ENCODE results near the gene H2BK1.

Gene H2BK1

GRCh38 chr7:151198945-151199848 is 11.1 kb downstream of the H2BK1 start:
- DNase-seq: no peak

- DNase-seq: no peak
Observed at GRCh38 chr7:151197932-151198331, 12.4 kb downstream of the H2BK1 start.

GRCh38 chr7:151195616-151196450 is 14.5 kb downstream of the H2BK1 start:
- no peak for DNase-seq

- no peak for DNase-seq
Observed at GRCh38 chr7:151194188-151194587, 16.1 kb downstream of the H2BK1 start.

GRCh38 chr7:151193203-151193978 is 16.9 kb downstream of the H2BK1 start:
- DNase-seq: no peak

- DNase-seq: no peak
Observed at GRCh38 chr7:151192002-151192539, 18.2 kb downstream of the H2BK1 start.

GRCh38 chr7:151191544-151191943 is 18.7 kb downstream of the H2BK1 start:
- DNase-seq: no peak

GRCh38 chr7:151189038-151189437 is 21.2 kb downstream of the H2BK1 start:
- no peak for DNase-seq

GRCh38 chr7:151188252-151188542 is 22.1 kb downstream of the H2BK1 start:
- DNase-seq: no peak

GRCh38 chr7:151187409-151188251 is 22.7 kb downstream of the H2BK1 start:
- DNase-seq: no peak

- DNase-seq: no peak
Observed at GRCh38 chr7:151186640-151187408, 23.5 kb downstream of the H2BK1 start, which contains the start of gene ASB10. Gene ASB10 (minus strand): TSS chr7:151187250. CDS start chr7:151187130, 120 bp downstream.

GRCh38 chr7:151185762-151186639 is 24.3 kb downstream of the H2BK1 start:
- DNase-seq: no peak

GRCh38 chr7:151181011-151181431 is 29.3 kb downstream of the H2BK1 start:
- no peak for DNase-seq

GRCh38 chr7:151179946-151180345 is 30.3 kb downstream of the H2BK1 start:
- no peak for DNase-seq

- no peak for DNase-seq
Observed at GRCh38 chr7:151179287-151179860, 30.9 kb downstream of the H2BK1 start.

- no peak for DNase-seq
Observed at GRCh38 chr7:151178831-151179230, 31.5 kb downstream of the H2BK1 start.

- DNase-seq: no peak
Observed at GRCh38 chr7:151178236-151178635, 32.1 kb downstream of the H2BK1 start.

- DNase-seq: no peak
Observed at GRCh38 chr7:151177310-151177709, 33.0 kb downstream of the H2BK1 start.

- DNase-seq: no peak
Observed at GRCh38 chr7:151176401-151176800, 33.9 kb downstream of the H2BK1 start.

Data from fibroblast of upper back skin (primary cell).